Superior temporal gyrus (tissue), 1 donor: Measurements from ENCODE around the gene GPR137B.
A peak's percentile ranks its signal among the peaks of the same experiment; 100 is the strongest.

Source experiments
- DNase-seq: peaks from one replicate; pipeline ENCODE4 v3.0.0-alpha.2; 2016; ENCODE audit errors: extremely low spot score

The GPR137B gene

DNA sequence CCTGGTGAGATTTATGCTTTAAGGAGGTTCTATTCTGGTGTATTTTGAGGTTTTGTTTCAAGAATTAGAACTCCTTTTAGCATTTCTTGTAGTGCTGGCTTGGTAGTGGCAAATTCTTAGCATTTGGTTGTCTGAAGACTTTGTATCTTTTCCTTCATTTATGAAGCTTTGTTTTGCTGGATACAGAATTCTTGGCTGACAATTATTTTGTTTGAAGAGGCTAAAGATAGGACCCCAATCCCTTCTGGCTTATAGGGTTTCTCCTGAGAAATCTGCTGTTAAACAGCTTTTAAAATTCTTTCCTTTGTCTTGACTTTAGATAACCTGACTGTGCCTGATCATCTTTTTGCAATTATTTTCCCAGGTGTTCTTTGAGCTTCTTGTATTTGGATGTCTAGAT, 58.6 kb downstream of the GPR137B start:
- DNase-seq = no peak

DNA sequence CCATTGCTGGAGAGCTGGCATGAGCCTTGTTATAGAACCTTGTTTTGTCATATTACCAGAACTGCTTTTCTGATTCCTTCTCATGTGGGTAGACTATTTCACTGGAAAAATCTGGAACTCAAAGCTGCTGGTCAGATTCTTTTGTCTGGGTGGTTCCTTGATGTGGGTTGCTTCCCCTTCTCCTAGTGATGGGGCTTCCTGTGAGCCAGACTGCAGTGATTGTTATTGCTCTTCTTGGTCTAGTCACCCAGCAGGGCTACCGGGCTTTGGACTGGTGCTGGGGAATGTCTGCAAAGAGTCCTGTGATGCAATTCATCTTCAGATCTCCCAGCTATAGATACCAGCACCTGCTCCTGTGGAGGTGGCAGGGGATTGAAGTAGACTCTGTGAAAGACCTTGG, 59.4 kb downstream of the GPR137B start:
- DNase-seq = no peak

DNA sequence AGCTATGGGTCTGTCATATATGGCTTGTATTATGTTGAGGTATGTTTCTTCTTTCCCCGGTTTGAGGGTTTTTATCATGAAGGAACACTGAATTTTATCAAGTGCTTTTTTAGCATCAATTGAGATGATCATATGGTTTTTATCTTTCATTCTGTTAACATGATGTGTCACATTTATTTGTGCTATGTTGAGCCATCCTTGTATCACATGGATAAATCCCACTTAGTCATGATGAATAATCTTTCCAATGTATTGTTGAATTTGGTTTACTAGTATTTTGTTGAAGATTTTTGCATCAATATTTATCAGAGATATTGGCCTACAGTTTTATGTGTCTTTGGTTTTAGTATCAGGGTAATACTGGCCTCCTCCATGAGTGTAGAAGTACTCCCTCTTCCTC, 61.7 kb downstream of the GPR137B start:
- DNase-seq = no peak

DNA sequence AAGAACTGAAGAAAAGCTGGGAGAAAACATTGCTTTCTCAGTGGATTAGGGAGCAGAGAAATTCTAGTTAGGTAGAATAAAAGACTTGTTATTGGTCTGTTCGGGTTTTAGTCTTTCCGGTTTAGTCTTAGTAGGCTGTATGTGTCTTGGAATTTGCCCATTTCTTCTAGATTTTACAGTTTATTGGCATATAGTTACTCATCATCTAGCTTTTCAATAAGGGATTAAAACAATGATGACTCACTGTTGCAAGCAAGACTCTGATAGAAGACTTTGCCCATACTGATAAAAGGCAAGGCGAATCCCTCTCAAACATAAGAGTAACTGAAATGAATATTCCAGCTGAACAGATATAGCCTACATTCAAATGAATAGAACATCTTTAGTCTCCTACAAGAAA, 62.3 kb downstream of the GPR137B start:
- DNase-seq = peak; percentile 8

DNA sequence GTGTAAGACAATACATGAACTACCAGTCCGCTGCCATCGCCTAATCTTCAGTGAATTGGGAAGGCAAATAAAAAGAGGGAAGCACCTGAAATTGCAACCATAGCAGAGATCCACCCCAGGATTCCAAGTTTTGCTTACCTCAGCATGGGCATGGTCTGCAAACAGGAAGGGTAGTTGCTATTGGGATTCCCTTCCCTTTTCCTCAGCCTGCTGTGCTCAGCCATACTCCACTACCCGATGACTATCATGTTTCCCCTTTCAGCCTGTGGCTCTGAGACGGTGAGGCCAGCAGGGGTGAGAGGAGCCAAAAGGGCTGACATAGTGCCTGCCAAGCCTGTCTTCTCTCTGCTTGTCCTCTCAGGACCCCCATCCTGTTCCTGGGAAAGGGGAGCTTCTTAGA, 64.2 kb downstream of the GPR137B start:
- DNase-seq = peak; percentile 7

DNA sequence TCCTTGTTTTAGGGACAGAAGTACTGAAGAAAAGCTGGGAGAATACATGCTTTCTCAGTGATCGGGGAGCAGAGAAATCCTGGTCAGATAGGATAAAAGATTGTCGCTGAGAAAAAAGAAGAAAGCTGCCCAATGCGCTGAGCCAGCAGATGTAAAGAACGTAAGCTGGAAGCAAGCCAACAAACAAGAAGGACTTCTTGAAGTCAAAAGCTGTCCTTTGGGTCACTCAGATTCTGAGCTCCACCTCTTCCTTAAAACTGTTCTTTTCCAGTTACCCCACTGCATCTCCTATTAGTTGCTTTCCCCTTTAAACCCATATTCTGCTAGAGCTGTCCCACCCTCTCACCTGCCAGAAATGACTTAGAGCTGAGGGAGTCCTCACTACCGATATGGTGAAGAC, 64.8 kb downstream of the GPR137B start:
- peak; percentile 16 for DNase-seq

DNA sequence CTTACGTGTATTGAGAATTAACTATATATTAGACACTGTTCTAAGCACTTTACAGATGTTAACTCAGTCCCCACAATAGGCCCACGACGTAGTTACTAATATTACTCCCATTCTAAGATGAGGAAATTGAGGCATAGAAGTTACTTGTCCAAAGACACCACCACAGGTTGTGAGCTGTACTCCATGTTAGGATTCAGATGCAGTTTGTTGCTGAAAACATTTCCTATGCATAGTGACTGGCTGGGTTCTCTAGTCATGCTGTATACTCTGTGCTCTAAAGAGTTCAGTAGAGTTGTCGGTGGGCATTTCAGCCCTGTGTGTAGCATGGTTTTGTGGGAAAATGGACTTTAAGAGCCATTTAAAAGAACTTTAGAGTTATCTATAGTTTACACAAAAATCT, 65.2 kb downstream of the GPR137B start:
- no peak for DNase-seq

DNA sequence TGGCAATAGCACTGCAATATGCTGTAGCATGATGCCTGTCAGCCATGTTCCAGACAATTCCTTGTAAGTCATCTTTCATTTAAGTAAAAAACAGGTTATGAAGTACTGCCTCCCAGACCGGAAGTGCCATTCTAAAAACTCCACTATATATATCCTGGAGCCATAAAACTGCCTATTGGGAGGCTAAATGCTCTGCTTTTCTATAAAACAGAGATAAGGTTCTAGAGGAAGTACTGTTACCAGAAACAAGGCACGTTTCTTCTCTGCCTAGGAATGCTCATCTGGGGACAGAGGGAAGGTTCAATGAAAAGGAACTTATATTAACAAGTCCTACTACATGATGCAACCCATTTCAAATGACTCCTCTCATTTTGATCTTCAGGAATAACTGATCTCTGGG, 66.8 kb downstream of the GPR137B start:
- peak; percentile 5 for DNase-seq

DNA sequence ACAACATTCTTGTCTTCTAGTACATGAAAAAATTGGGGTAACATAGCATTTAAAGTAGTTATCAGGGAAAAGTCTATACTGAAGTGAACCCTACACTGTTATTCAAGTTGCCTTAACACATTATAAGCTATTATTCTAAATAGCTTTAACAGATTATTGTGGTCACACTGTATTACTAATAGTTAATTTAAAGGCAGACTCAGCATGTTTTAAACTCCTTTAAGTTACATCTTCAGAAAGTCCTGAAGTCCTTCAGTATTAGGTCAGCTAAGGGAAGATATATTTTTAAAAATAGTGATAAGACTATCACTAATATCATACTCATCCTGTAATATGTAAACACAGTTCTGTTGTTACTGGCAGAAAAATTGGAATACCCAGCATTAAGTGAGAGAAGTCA, 67.4 kb downstream of the GPR137B start:
- no peak for DNase-seq

DNA sequence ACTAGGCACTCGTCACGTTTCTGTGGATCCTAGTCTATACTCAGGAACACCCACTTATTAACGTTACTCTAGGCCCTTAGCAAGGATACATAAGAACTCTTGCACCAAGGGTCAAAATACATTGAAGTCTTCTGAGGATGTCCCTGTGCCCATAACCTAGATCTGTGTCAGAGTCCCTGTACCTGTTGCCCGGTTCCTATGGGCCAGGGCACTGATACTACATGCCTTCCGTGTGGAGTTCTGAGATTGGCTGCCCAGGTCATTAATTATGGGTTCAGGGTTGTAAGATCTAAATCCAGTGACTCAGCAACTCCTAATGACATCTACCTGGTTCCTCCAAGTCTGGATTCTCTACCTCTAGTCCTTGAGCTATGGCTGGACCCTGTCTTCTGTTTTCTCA, 69.5 kb downstream of the GPR137B start:
- DNase-seq = no peak

DNA sequence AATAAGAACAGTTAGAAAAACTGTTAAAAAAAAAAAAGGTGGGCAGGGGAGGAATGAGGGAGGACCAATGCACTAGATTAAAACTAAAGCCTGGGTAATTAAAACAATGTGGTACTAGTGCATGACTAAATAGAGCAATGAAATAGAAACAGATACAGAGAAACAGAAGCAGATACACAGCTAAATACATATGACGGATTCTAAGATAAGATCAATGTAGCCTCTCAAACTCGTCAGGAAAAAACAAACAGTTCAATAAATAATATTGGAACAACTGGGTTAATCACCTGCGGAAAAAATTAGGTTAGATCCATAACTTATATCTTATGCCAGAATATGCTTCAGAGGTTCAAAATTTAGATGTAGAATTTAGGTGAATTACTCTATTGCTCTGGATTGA, 71.2 kb downstream of the GPR137B start:
- no peak for DNase-seq

DNA sequence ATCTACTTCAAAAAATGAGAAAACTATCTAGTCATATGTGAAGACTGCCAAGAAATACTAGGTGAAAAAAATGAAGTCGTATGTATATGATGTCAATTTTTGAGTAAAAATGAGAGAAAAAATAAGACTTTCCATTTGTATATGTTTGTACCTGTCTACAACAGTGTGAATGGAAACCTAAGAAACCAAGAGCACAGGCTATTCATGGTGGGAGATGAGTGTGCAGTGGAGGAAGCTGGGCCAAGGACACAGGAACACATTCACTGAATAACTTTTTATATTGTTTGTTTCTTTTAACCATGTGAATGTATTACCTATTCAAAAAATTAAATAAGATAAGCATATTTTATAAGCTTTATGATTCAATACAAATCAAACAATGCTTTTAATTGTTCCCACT, 72.4 kb downstream of the GPR137B start:
- no peak for DNase-seq

DNA sequence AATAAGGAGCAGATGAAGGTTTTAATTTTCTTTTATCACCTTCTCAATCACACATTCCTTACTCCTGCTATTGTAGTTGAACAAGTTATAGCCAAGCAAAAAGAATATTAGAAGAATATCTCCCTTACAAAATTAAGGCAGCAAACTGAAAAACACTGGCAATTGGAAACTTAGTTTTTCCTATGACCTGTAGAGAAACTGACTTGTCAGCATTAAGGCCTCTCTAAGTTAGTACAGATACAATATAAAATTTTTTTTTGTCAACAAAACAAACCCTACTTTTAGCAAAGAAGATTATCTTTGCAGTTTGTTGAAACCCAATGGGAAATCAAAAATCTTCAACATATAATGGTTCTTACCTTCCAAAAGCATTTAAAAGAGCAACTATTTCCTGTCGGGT, 78.1 kb downstream of the GPR137B start:
- no peak for DNase-seq

DNA sequence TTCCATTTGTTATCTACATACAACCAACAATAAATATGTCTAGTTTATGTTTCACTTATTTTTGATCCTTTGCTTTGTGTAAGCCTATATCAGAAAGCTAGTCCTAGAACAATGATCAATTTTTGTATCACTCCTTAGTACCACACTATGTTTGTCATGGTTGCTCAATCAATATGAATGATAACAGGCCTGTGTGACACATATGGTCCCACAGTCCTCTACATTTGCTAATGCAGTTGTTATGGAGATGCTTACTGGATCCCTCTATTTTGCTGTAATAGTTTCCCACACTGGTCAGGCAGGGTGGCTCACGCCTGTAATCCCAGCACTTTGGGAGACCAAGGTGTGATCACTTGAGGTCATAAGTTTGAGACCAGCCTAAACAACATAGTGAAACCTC, 80.3 kb downstream of the GPR137B start:
- no peak for DNase-seq

DNA sequence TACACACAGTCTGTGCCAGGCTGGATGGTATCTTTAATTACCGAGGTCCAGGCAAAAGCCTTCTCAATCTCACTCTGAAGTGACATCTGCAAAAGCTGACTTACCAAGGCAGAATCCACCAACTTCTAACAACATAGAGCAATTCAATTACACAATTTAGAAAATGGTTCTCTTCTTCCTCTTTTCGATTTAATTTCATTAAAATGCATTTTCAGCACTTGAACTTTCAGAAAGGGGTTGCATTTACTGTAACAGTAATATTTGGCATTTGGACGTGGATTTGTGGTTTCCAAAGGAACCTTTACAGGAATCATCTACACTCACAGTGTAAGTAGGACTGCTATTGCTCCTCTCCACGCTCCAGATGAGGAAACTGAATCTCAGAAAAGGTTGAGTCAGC, 86.1 kb downstream of the GPR137B start:
- no peak for DNase-seq

DNA sequence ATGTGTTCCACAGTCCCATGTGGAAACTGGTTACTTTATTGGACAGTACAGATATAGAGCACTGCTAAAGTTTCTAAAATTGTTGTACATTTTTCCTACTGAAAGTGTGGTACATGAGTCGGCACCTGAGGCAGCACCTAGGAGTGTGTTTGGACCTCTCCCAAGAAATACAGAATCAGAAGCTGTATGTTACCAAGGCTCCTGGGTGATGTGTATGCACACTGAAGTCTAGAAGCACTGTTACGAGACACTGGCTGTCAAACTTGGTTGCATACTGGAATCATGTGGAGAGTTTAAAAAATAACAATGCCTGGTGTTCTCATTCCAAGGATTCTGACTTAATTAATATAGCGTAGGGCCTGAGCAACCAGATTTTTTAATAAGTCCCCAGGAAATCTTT, 92.8 kb downstream of the GPR137B start:
- no peak for DNase-seq

DNA sequence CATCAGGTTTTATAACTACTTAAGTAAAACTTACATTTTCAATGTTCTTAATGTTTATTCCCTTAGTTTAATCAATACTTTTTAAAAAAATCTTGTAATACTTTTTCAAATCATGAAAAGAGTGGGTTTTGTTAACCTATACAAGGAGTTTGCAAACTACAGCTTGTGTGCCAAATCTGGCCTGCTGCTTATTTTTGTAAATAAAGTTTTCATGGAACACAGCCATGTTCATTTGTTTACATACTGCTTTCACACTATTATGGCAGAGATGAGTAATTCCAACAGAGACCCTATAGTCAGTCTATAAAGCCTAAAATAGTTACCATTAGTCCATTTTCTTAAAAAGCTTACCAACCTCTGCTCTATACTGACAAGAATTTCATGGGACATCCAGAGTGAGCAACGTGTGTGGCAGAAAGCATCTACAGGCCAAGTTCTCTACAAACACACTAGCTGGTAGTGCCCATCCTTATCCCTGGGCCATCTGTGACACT, 96.8 kb downstream of the GPR137B start:
- DNase-seq = no peak

DNA sequence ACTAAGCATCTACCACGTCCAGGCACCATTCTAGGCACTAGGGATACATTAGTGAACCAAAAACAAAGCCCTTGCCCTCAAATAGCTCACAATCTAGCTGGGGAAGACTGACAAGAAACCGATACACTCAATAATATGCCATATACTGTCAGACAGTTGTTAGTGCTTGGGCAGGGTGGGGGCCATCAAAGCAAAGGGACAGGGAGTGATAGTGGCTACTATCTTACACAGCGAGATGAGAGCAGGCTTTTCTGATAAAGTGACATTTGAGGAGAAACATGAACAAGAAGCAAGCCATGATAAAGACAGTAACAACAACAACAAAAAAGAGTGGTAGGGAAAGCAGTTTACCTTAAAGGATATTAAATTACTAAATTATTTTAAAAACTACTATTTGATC, 98.3 kb downstream of the GPR137B start:
- no peak for DNase-seq

DNA sequence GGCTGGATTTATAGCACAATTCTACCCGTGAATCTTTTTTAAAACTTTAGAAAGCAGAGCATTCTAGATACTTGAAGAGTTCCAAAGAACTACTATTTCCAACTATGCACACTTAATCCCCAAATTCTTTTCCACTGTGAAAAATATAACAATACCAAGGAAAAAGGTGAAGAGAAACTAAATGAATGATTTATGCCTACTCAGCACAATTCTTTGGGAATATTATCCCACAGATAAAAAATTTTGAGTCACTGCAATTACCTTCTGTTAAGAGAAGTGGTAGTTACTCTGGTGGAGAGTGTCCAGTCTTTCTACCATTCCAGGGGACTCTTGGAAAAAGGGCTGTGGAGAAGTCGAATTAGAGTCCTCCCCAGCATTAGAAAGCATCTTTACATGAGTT, 100.2 kb downstream of the GPR137B start:
- DNase-seq = no peak

DNA sequence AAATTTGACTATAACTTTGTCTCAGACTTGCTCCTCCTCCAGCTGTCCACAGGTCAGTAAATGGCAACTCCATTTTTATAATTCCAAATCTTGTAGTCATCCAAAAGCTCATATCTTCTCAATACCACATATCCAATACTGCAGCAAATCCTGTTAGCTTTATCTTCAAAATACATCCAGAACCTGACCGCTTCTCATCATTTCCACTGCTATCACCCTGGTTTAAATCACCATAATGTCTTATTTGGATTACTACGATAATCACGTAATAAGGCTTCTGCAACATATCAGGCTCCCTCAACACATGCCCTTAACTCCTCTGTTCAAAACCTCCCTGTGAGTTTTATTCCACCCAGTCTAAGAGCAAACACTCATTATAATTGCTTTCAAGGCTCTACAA, 104.9 kb downstream of the GPR137B start:
- DNase-seq = no peak

DNA sequence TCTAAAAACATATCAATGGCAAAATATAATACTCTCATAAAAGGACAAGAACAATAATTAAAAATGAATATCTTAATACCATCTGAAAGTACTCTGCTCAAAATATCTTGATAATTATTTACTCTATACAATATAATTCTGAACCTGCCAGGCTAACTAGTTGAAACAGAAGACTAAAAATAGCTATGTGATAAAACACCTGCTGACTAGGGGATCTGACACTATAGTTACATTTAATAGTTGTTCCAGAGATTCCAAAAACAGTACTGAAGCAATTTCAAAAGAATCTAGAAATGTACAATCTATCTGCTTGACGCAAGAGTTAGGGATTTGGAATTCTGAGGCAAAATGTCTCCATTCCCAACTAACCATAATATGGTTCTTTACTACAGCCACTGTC, 109.2 kb downstream of the GPR137B start:
- DNase-seq = no peak

DNA sequence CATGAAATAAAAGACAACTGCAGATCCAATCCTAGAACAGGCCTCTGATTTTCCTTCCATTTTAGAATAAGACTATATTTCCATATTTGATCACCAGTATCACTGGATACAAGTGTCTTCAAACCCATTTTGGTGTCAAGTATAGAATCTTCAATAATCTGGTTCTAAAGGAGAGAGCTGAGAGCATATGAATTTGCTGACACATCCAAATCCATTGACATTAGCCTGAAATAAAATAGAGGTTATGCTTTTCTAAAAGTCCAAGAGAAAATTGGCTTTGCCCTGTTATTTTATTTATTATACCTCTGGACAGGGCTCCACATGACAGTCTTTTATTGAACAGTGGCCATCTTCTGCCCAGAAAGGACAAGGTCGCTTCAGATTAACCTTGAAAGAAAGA, 110.8 kb downstream of the GPR137B start:
- DNase-seq = no peak

DNA sequence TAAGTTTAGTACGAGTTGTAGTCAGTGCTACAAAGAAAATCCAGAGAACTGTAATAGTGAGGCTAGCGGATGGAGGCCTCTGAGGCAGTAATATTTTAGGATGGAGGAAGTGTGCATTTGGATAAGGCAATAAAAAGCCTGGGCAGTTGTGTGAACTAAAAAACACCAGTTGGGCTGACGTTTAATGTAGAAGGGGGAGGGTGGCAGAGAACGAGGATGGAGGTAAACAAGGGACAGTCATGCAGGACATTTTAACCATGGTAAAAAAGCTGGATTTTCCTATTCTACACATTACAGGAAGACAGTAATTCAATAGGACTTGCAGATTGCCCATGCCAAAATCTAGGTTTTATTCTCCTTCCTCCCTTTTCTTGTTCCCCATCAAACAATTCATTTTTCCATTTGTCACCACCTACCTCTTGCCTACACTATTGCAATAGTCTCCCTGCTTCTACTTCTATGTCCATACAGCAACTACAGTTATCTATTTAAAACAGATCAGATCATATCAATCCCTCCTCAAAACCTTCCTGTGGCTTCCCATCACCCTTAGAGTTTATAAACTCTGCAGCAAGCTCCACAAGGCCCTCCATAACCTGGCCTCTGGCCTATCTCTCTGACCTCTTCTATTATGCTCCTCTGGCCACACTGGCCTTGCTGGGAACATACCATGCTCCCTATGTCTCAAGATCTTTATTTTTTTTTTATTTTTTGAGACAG, 111.7 kb downstream of the GPR137B start:
- no peak for DNase-seq

DNA sequence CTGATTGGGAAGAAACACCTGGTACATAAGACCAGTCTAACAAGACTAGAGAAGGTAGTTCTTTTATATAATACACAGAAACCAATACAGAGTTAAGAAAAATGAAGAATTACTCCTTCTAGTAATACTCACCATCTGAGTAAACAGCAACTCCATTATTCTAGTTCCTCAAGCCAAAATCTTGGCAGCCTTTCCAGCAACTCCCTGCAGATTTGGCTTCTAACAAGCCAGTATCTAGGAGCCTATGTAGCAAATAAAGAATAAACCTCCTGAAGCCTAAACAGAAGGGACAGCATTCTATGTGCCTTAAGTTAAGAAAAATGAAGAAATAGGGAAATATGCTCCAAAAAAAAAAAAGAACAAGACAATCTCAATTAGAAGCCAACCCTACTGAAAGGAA, 114.9 kb downstream of the GPR137B start:
- no peak for DNase-seq
